ENCODE measurements around the gene ASAP3. TPM values are rescaled to one million over a fixed set of nuclear protein-coding genes. Genes with fewer than 3 reads are reported as not detected.

Gene ASAP3
- total and polyA plus RNA-seq, 2 donors (not counting 3 experiments of a cell fraction or from before 2014, with no cell fraction given) = 12.5 to 14.2 TPM

DNA sequence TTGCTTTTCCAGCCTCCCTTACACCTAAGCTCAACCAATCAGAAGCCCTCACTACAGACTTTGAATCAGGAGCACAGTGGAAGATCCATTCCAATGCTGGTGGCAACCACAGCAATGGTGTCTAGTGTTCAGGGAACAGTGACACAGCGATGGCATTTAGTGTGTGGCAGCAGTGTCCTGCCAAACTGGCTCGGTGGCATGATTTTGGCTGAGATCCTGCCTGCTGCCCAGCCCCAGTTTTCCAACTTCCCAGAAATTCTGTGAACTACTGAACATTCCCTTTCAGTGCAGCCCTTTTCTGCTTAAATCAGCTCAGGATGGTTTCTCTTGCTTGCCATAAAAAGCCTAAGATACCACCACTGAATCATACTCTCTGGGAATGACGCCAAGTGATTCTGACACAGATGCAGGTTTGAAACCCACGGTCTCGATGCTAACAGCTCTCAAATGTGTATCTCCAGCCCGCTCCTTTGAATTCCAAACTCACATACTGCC, 8.8 kb downstream of the ASAP3 start:
- intact Hi-C loops (cut with micrococcal nuclease) (no loop called here), dilution Hi-C loops (cut with MboI; ENCODE audit: extremely low pct_ligation_motif_present, low sequenced_read_pairs) (no loop called here)
- no TSS peak for BruUV-seq (replicated peaks)
- no peaks in the 10 kb centered on the region for H3K79me2 ChIP-seq (ENCODE audit: control insufficient read depth, insufficient read depth, low read length)
- no peaks in the 10 kb centered on the region for H3K27me3 ChIP-seq (ENCODE audit: control insufficient read depth in 2 of 2, insufficient read depth in 2 of 2, low read length in 2 of 2)
- peaks cover 10% of the 10 kb centered on the region for H3K4me1 ChIP-seq (ENCODE audit: control insufficient read depth, extremely low read depth, insufficient read depth, low read length)
- H3K9ac ChIP-seq (replicated peaks; ENCODE audit: extremely low read depth, insufficient read depth, low read length) = no peak overlapping the region
- no peak overlapping the region for H2AFZ ChIP-seq (ENCODE audit: low read depth, low read length)
- H3K36me3 ChIP-seq (ENCODE audit: control insufficient read depth in 2 of 2, extremely low read depth in 1 of 2, insufficient read depth in 2 of 2, low read length in 2 of 2) = no peaks in the 10 kb centered on the region
- CTCF ChIA-PET = interaction anchor here (0.5 to 1.5 kb wide), 6 partner anchors 9 to 72 kb away, joined by 3 to 12 read pairs (median 4); partner anchors contain the start of genes ASAP3 and TCEA3
- H3K9me3 ChIP-seq (replicated peaks; ENCODE audit: control insufficient read depth, insufficient read depth, low read length) = no peaks in the 10 kb centered on the region
- no peak overlapping the region for H3K4me2 ChIP-seq (ENCODE audit: insufficient read depth, low read length)
- no peak for TF ChIP-seq MYC (IDR thresholded peaks at IDR 0.05; ENCODE audit: low read depth, low read length)
- peak; percentile 21 for TF ChIP-seq FOS (IDR thresholded peaks at IDR 0.05; ENCODE audit: borderline replicate concordance, insufficient read depth, low read length)
- TF ChIP-seq, protein P1, sequence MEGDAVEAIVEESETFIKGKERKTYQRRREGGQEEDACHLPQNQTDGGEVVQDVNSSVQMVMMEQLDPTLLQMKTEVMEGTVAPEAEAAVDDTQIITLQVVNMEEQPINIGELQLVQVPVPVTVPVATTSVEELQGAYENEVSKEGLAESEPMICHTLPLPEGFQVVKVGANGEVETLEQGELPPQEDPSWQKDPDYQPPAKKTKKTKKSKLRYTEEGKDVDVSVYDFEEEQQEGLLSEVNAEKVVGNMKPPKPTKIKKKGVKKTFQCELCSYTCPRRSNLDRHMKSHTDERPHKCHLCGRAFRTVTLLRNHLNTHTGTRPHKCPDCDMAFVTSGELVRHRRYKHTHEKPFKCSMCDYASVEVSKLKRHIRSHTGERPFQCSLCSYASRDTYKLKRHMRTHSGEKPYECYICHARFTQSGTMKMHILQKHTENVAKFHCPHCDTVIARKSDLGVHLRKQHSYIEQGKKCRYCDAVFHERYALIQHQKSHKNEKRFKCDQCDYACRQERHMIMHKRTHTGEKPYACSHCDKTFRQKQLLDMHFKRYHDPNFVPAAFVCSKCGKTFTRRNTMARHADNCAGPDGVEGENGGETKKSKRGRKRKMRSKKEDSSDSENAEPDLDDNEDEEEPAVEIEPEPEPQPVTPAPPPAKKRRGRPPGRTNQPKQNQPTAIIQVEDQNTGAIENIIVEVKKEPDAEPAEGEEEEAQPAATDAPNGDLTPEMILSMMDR (IDR thresholded peaks at IDR 0.05; ENCODE audit: extremely low read depth in 1 of 2, insufficient read depth in 1 of 2, low read depth in 1 of 2, low read length in 2 of 2) = no peak
- peak; percentile 85 for FAIRE-seq
- H4K20me1 ChIP-seq (replicated peaks; ENCODE audit: control insufficient read depth, extremely low read depth, insufficient read depth, low read length) = no peaks in the 10 kb centered on the region
- no peak overlapping the region for H3K4me3 ChIP-seq (replicated peaks in 1 of 3; ENCODE audit: insufficient read depth in 1 of 3, low read depth in 1 of 3, low read length in 3 of 3)
- no peak overlapping the region for H3K27ac ChIP-seq (ENCODE audit: insufficient read depth, low read depth, low read length)
- peak; percentile 49 for DNase-seq (ENCODE audit: low read depth, low spot score)
- POLR2A ChIA-PET = no interaction called here
- no peaks in the 10 kb centered on the region for H3K9me1 ChIP-seq (replicated peaks; ENCODE audit: control insufficient read depth, extremely low read depth, insufficient read depth, low read length)

DNA sequence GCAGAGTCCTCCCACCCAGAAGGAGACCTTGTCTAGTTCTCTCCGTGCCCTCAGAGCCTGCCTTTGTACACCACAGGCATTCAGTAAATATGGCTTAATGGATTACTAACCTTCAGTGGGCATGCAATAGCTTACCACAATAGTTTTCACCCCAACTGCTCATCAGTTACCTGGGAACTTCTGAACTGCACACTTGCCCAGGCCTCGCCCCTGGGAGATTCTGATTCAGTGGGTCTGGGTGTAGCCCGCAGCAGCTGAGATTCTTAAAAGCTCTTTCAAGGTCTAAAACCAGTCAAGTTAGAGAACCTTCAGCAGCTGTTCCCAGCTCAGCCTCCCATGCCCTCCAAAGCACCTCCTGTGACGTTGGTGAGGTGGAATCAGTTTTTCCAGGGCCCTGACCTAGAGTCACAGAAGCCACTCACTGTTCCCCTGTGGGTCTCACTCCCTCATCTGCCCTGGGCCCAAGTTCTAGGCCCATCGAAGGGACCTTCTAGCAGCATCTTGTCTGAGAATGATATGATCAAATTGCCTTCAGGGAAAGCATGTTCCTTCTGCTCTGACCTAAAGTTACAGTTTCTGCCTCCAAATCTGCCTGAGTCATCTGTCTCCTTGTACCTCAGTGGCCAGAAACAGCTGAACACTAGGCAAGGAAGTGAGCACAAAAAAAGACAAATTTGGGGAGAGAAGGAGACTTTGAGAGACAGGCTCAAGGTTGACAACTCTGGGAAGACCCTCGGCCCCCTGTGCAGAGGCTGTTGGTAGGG, 10.8 kb downstream of the ASAP3 start:
- no peak for FAIRE-seq
- ChIA-PET POLR2A (no interaction called here), CTCF (interaction anchor here (1.5 to 1.7 kb wide), 2 partner anchors 11 to 24 kb away, joined by 3 to 5 read pairs; partner anchors contain the start of gene ASAP3)
- Histone ChIP-seq H3K4me3 (replicated peaks in 1 of 3; ENCODE audit: insufficient read depth in 1 of 3, low read depth in 1 of 3, low read length in 3 of 3) (no peak overlapping the region), H3K9me3 (replicated peaks; ENCODE audit: control insufficient read depth, insufficient read depth, low read length) (no peaks in the 10 kb centered on the region), H3K9me1 (replicated peaks; ENCODE audit: control insufficient read depth, extremely low read depth, insufficient read depth, low read length) (no peaks in the 10 kb centered on the region), H3K79me2 (ENCODE audit: control insufficient read depth, insufficient read depth, low read length) (no peaks in the 10 kb centered on the region), H3K9ac (replicated peaks; ENCODE audit: extremely low read depth, insufficient read depth, low read length) (no peak overlapping the region), H3K4me1 (ENCODE audit: control insufficient read depth, extremely low read depth, insufficient read depth, low read length) (peaks cover 13% of the 10 kb centered on the region), H3K27ac (ENCODE audit: insufficient read depth, low read depth, low read length) (no peak overlapping the region), H3K27me3 (ENCODE audit: control insufficient read depth in 2 of 2, insufficient read depth in 2 of 2, low read length in 2 of 2) (no peaks in the 10 kb centered on the region), H3K36me3 (ENCODE audit: control insufficient read depth in 2 of 2, extremely low read depth in 1 of 2, insufficient read depth in 2 of 2, low read length in 2 of 2) (no peaks in the 10 kb centered on the region), H3K4me2 (ENCODE audit: insufficient read depth, low read length) (no peak overlapping the region), H4K20me1 (replicated peaks; ENCODE audit: control insufficient read depth, extremely low read depth, insufficient read depth, low read length) (no peaks in the 10 kb centered on the region), H2AFZ (ENCODE audit: low read depth, low read length) (no peak overlapping the region)
- intact Hi-C loops (cut with micrococcal nuclease) = no loop called here
- no peak for DNase-seq (ENCODE audit: low read depth, low spot score)
- dilution Hi-C loops (cut with MboI; ENCODE audit: extremely low pct_ligation_motif_present, low sequenced_read_pairs) = no loop called here
- no peak for TF ChIP-seq GATA2 (IDR thresholded peaks at IDR 0.05; ENCODE audit: insufficient read depth, insufficient read length, low read depth, low read length)
- TF ChIP-seq, protein P2, sequence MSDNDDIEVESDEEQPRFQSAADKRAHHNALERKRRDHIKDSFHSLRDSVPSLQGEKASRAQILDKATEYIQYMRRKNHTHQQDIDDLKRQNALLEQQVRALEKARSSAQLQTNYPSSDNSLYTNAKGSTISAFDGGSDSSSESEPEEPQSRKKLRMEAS (IDR thresholded peaks at IDR 0.05; ENCODE audit: insufficient read depth, insufficient read length) = no peak
- no TSS peak for BruUV-seq (replicated peaks)

Data from endothelial cell of umbilical vein (primary cell).